Measurements from ENCODE around the gene MRPL14.
"Not testable (repeated sequence)": the region's sequence is repeated elsewhere in the genome, so short reads cannot be mapped to it uniquely, and the experiment has no call there.

The MRPL14 gene

DNA sequence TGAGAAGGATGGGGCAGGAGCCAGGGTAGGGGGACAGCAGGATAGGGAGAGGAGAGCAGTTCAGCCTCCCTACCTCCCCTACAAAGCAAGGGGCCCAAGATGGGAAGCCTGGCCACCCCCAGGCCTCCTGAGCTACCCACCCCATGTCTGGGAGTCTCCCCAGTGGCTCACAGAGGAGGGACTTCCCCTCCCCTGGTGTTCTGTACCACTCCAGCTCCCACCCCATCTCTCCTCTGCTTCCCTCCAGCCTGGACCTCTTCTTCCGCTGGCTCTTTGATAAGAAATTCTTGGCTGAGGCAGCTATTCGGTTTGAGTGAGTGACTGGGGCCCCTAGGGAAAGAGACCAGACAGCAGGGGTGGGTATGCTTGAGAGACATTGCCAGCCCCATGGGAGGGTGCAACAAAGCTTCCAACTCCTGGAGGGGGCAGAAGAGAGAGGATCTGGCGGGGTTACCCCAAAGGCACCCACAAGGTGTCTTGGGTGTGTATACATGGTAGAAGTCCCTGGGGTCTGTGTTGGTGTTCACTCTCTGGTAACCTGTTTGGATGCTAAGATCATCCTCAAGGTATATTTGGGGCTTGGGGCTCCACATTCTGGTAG lies 23.2 kb upstream of the MRPL14 start:
- no peak for DNase-seq (ENCODE audit: low read depth in 2 of 2)

DNA sequence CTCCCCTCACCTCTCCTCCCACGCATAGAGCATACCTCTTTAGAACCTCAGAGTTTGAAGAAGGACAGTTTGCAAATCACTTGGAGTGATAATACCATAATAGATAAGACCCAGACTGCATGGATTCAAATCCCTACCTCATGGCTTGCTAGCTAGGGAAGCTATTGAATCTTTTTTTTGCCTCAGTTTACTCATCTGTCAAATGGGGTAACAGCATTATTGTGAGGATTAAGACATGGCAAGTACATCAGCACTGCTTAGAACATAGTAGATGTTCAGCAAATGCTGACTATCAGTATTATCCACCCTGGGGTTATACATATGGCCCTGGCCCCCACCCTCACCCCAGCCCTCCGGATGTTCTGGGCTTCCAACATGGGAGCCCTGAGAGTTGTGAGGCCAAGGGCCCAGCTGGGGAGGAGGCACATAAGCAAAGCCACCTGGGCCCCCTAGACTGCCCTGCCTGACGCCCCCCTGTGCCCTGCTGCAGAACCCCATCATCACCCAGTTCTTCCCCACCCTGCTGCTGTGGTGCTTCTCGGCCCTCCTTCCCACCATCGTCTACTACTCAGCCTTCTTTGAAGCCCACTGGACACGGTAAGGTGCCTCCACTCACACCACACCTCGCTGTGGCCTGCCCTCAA lies 22.2 kb upstream of the MRPL14 start:
- DNase-seq (ENCODE audit: low read depth in 2 of 2) = no peak

DNA sequence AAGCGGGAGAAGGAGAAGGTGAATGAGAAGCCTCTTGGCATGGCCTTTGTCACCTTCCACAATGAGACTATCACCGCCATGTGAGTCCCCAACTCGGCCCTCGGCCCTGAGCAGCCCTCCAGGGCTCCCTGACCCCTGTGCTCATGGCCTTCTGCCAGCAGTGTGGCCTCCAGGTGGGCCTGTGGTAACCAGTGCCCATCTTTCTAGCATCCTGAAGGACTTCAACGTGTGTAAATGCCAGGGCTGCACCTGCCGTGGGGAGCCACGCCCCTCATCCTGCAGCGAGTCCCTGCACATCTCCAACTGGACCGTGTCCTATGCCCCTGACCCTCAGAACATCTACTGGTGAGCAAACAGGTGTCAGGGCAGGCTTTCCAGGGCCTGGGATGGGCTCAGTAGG lies 21.1 kb upstream of the MRPL14 start:
- DNase-seq (ENCODE audit: low read depth in 2 of 2) = no peak

DNA sequence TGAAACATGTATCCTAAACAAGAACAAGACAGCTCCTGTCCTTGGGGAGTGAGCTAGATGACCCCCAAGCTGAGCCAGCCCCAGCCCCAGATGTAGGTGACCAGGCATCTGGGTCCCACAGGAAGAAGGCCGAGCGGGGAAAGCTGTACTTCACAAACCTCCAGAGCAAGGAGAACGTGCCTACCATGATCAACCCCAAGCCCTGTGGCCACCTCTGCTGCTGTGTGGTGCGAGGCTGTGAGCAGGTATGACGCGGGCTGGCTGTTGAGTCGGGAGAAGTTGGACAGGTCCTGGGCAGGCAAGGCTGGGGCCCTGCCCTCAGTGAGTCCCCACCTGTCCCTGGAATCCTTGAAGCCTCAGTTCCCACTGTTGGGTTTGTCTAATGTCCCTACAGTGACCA lies 20.0 kb upstream of the MRPL14 start:
- no peak for DNase-seq (ENCODE audit: low read depth in 2 of 2)

DNA sequence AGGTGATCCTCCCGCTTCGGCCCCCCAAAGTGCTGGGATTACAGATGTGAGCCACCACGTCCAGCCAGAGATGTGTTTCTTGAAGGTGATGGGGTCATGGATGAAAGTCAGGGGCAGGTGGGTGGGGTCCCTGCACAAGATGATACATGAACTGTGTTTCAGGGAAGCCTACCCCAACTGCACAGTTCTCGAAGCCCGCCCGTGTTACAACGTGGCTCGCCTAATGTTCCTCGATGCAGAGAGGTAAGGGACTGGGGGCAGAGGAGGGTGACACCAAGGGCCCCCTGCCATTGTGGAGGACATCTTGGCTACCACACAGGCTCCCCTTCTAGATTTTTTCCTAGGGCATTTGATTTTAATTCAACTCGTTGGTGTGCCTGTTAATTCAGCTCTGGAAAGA lies 19.4 kb upstream of the MRPL14 start:
- no peak for DNase-seq (ENCODE audit: low read depth in 2 of 2)

DNA sequence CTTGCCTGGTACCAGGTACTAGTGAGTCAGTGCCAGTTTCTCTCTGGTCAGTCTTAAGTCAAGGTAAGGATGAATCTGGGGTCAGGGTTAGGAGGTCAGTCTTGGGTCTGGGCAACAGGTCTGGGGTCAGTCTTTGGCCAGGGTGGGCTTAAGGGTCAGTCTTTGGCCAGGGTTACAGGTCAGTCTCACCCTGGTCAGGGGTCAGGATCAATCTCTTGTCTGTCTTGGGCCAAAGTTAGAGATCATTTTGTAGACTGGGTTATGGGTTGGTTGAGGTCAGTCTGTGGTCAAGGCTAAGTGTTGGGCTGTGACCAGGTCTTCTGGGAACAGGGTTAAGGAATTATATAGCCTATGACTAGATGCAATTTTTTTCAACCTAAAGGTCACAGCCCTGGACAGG lies 18.6 kb upstream of the MRPL14 start:
- no peak for DNase-seq (ENCODE audit: low read depth in 2 of 2)

DNA sequence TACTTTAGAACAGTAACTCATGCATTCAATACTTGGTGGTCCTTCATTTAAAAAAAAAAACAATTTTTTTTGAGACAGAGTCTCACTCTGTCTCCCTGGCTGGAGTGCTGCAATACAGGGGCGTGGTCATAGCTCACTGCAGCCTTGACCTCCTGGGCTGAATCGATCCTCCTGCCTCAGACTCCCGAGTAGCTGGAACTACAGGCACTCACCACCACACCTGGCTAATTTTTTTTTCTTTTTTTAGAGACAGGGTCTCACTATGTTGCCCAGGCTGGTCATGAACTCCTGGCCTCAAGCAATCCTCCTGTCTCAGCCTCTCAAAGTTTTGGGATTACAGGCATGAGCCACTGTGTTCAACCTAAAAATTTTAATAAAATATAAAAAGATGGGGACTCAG lies 17.3 kb upstream of the MRPL14 start:
- not testable (repeated sequence) for DNase-seq (ENCODE audit: low read depth in 2 of 2)

DNA sequence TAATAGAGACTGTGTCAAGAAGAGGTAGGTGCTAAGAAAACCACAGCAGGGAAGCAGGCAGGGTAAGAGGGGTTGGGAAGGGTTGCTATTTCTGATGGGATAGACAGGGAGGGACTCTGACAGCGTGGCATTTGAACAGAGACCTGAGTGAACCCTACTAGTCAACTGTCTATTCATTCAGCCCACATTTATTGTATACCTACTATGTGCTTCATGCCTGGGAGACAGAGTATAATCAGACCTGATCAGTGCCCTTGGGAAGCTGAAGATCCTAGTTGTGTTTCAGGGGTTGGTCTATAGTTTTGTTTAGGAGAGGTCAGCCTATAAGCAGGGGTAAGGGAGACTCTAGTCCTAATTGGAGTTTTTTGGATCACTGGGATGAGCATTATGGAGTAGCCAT lies 16.5 kb upstream of the MRPL14 start:
- DNase-seq (ENCODE audit: low read depth in 2 of 2) = no peak

DNA sequence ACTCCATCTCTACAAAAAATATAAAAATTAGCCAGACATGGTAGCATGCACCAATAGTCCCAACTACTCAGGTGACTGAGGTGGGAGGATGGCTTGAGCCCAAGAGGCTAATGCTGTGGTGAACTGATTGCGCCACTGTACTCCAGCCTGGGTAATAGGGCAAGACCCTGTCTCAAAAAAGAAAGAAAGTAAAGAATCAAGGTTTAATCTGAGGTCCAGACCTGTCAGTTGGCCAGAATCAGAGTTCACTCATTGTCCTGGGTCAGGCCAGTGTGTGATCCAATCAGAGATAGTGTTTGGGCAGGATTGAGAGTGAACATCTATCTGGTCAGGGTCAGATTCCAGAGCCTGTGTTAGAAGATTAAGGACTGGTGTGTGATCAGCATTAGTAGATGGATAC lies 15.6 kb upstream of the MRPL14 start:
- no peak for DNase-seq (ENCODE audit: low read depth in 2 of 2)

DNA sequence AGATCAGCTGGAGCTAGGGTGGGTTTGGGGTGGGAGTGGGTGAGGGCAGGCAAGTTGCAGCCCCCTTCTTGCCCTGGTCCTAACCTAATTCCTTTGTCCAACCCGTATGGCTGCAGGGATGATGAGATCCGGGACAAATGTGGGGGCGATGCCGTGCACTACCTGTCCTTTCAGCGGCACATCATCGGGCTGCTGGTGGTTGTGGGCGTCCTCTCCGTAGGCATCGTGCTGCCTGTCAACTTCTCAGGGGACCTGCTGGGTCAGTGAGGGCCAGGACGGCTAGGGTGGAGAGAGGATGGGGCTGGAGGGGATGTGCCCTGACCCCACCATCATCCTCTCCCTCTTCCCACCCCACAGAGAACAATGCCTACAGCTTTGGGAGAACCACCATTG lies 12.1 kb upstream of the MRPL14 start:
- DNase-seq (ENCODE audit: low read depth in 2 of 2) = no peak

DNA sequence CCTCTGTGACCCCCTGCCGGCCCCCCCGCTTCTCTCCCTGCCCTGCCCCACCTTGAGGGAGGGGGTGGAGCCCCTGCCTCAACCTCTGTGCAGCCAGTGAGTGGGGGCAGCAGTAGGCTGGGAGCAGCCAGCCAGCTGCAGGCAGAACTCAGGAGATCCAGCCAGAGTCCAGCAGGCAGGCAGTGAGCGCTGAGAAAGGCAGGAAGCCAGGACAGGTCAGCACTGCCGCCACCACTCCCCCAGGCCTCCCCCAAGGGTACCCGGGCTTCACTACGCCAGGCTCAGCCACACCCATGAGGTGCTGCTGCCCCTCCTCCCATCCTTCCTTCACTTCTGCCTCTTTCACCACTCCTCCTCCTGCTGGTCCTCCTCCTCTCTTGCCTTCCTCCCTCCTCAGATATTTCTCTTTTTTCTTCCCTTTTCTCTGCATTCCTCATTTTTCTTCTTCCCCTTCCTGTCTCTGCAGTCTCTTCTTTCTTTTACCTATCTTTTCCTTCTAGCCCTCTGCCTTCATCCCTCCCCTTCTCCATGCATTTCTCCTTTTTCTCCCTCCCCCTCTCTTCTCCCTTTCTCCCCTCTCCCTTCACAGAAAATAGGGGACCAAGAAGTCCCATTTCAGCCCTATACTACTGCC lies 11.6 kb upstream of the MRPL14 start:
- no peak for DNase-seq (ENCODE audit: low read depth in 2 of 2)

DNA sequence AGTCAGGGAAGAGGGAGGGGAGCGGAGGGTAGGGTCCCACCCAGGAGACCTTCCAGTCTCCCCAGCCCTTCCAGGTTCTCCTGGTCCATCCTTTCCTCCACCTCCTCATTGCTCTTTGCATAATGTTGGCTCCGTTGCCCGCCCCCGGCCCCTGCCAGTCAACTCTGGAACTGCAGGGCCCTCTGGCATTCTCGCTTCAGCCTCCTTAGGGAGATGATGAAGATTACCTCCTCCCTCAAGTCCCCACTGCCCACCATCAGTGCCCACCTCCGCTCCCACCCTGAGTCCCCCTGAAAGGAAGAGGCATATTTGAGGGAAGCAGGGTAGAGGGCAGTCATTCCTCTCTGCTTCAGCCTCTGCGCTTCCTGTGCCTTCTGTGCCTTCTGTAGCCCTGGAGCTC lies 8.6 kb upstream of the MRPL14 start:
- DNase-seq (ENCODE audit: low read depth in 2 of 2) = no peak

DNA sequence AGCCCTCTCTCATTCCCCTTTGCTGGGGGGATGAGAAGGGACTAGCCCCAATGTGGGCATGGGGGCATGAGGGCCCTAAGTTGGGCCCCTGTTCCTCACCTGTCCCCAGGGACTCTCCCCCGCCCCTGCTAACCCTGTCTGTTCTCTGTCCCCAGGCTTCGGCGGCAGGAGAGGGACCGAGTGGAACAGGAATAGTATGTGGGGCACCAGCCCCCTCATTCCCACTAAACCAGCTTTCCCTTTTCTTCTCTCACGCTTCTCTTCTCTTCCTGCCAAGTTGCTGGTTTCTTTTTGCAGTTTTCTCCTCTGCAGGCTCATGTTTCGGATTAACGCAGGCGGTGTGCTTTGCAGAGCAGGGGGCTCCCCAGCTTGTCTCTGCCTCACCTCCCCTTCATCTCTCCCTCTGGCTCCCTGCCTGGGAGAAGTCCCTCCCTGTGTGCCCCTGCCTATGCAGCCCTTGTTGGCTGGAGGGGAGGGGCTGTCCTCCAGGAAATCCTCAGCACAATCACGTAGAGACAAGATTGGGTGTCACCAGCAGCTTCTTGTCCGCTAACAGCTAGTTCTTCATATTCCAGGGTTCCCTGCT lies 8.0 kb upstream of the MRPL14 start:
- no peak for DNase-seq (ENCODE audit: low read depth in 2 of 2)

DNA sequence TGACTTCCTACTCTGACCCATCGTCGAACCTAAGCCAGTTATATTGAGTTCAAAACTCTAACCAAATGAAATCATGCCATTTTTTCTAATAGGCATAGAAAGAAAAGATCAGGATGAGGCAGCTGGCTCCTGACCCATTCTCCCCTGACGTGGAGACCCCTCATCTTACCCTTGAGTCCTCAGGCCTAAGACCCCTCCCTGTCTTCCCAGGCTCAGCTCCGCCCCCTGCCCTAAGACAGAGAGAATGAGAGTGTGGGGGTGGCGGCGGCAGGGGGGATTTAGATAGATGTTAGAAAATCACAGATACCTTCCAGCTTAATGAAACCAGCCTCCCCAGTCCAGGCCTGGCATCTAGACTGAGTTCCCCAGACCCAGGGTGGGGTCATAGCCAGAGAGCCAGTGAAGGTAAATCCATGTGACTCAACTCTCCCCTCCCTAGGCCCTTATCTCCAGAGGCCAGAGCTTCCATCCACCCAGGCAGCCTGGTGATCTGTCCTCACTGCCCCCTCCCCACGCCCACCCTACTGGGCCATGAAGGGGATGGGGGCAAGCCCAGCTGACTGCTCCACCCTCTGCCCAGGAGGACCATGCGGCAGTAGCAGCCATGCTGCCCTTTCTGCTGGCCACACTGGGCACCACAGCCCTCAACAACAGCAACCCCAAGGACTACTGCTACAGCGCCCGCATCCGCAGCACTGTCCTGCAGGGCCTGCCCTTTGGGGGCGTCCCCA lies 6.9 kb upstream of the MRPL14 start:
- no peak for DNase-seq (ENCODE audit: low read depth in 2 of 2)

DNA sequence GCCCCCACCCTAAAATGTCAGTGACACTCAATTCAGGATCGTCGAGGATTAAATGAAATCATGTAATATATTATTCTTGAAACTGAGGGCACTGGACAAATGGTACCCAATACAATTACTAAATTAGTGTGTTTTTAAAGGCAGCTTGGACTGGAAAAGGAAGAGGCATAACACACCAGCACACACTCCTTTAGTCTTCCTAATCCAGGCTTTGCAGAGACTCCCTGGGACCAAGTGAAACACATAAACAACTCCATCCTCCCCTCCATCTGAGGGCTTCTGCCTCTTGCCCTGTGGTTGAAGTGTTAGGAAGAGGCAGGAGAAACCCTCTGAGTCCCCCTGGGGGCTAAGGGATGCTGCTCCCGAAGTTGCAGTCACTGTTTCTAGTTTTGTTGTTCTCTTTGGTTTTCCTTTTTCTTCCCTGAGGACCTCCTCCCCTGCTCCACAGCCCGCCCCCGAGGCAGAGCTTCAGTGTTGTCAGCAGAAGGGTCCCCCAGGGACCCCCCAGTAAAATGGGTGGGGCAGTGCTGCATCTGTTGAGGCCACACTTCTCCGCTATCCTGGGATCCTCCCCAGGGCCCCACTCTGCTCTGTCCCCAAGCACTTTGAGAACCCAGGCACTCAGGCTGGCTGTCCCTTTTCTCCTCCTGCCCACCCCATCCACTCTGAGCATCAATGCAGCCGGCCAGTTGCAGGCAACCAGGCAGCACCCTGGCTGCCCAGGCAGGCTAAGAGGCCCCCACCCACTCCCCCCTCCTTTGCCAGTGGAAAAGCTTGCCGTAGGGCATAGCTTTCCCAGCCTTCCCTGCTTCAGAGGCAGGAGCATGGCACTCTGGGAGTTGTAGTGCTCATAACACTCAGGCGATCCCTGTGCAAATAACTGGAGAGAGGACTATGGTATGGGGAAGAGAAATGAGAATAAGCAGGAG lies 6.0 kb upstream of the MRPL14 start:
- DNase-seq (ENCODE audit: low read depth in 2 of 2) = no peak

DNA sequence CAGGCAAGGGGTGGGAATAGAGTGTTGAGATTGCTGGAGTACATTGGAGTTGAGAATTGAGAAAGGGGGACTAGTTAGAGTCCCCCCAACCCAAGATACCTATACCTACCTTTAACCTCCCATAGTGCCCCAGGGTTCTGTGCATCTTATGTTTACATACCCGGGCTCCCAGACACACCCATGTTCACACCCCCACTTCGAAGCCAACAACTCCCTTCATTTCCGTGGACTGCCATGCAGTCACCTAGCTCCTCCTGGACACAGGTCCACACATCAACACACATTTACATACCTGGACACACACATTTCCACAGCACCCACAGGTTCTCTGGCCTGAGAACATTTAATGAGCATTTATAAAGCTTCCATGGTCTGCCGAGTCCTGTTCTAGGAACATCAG lies 5.2 kb upstream of the MRPL14 start:
- no peak for DNase-seq (ENCODE audit: low read depth in 2 of 2)

DNA sequence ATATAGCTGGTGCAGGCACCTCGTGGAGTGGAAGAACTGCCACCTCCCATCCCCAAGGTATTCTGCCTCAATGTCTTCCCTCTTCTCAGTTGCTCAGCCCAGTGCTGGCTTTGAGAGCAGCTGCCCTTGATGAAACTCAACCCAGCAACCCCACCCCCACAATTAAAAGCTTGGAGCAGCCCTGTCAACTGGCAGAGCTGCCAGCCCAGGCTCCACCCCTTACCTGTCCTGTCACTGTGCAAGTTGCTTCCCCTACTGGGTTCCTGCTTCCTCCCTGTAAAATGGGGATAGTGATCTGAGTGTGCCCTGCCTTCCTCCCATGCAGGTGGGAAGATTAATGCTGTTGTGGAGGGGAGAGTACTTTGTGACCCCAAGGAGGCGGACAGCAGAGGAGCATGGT lies 4.6 kb upstream of the MRPL14 start:
- no peak for DNase-seq (ENCODE audit: low read depth in 2 of 2)

DNA sequence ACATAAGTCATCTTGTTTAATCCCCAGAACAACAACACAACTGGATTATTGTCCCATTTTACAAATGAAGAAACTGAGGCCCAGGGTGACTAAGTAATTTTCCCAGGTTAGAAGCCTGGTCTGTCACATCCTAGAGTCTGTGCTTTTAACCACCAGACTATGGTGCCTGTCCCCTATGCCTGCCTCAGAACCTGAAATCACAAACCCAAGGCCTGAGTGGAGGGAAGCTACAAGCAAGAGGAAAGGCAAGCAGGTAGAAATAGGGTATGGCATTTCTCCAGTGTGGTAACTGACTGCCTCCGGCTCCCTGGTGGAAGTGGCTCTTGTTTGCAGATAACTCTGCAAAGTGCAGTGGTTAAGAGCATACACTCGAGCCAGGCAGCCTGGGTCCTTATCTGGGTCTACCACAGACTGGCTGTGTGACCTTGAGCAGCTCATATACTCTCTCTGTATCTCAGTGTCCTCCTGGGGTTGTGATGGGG lies 2.6 kb upstream of the MRPL14 start:
- DNase-seq (ENCODE audit: low read depth in 2 of 2) = no peak

DNA sequence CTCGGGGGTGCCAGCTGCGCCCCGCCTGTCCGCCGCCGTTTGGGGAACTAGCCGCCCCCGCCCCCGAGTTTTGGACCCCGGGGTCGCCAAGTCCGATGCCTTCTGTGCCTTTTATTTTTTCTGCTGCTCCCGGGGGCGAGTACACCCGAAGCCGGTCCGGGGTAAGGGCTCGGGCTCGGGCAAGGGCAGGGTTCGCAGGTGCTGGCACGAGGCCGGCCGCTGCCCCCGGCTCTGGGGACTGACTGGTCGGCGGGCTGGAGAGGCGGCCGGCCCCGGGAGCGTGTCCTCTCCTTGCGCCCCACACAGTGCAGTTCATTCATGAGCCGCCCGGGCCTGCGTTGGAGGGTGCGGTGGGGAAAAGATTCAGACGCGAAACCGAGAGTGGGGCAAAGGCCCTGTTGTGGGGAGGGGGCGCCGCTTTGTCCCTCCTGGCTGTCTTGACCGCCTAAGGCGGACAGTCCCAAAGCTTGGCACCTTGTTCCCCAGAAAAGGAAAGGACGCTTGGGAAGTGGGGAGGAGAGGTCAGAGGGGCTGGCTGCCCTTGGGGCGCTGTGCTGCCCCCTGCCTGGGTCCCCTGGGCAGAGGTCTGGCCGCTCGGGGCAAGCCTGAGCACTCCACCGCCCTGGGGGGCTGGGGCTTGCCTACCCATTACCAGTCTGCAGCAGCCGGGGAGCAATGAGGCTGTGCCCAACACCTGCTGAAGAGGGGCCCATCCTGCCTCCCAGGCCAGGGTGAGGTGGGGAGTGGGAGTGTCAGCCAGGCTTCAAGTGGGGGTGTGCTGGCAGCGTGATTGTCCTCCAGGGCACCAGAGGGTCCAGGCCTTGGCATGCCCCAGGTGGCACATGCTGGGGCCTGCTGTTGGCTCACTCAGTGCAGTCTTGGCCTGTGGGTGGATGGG lies 1.0 kb upstream of the MRPL14 start:
- no peak for DNase-seq (ENCODE audit: low read depth in 2 of 2)

Measured in stimulated activated CD8-positive, alpha-beta memory T cell treated with anti-CD3 and anti-CD28 coated beads, Interleukin-7, amount 100 ng/mL, for 1 hour (primary cell).